ENCODE data around the gene MTF1. TPM values are rescaled to one million over a fixed set of nuclear protein-coding genes. Genes with fewer than 3 reads are reported as not detected.

MTF1 gene
- total RNA-seq, 2 donors from 2014 or later = 4.5 to 8.8 TPM

DNA sequence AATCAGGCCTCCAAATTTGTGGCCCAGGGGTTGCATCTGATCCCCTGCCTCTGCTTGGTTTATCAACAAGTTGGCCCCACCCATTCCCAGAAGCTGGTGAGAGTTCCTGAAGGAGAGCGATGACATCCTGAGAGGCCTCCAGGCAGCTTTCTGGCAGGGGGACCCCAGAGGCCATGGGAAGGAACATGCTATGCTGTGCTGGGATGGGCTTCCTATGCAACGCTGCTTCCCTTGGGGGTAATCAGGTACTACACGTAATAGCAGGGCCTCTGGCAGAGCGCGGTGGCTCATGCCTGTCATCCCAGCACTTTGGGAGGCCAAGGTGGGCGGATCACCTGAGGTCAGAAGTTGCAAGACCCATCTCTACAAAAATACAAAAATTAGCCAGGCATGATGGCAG is 8.4 kb upstream of the MTF1 start:
- WGBS = 86% methylated on average over 6 of the region's 6 CpGs

DNA sequence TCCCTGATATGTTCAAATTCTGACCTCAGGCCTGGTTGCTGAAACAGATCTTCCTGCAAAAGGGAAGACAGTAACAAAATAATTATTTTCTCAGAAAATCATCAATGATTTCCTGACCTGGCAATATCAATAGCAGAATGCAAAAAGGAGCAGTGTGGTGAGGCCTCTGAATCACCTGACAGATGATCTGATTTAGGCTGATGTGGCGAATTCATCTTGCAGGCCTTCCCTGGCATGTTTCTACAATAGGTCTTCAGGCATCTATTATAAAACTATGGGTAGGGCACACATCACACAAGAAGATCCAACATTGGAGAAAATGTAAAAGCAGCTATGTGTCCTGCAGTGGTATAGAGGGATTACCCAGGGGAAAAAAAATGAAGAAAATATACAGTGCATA is 7.1 kb upstream of the MTF1 start:
- DNase-seq (ENCODE audit: low spot score) = no peak
- intact Hi-C loops (cut with DNase I) = no loop called here
- WGBS = 100% methylated on average over 1 of the region's 1 CpG
- TF ChIP-seq, protein P1, sequence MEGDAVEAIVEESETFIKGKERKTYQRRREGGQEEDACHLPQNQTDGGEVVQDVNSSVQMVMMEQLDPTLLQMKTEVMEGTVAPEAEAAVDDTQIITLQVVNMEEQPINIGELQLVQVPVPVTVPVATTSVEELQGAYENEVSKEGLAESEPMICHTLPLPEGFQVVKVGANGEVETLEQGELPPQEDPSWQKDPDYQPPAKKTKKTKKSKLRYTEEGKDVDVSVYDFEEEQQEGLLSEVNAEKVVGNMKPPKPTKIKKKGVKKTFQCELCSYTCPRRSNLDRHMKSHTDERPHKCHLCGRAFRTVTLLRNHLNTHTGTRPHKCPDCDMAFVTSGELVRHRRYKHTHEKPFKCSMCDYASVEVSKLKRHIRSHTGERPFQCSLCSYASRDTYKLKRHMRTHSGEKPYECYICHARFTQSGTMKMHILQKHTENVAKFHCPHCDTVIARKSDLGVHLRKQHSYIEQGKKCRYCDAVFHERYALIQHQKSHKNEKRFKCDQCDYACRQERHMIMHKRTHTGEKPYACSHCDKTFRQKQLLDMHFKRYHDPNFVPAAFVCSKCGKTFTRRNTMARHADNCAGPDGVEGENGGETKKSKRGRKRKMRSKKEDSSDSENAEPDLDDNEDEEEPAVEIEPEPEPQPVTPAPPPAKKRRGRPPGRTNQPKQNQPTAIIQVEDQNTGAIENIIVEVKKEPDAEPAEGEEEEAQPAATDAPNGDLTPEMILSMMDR (IDR thresholded peaks at IDR 0.05) = no peak
- no peak for TF ChIP-seq POLR2A (IDR thresholded peaks at IDR 0.05)
- TF ChIP-seq POLR2AphosphoS5 (IDR thresholded peaks at IDR 0.05) = no peak
- H3K9me3 ChIP-seq = no peaks in the 10 kb centered on the region
- no peaks in the 10 kb centered on the region for H3K4me1 ChIP-seq (replicated peaks)
- no peak overlapping the region for H3K27ac ChIP-seq
- peaks cover 5% of the 10 kb centered on the region in 2 donors for H3K36me3 ChIP-seq
- H3K27me3 ChIP-seq (replicated peaks; ENCODE audit: insufficient read depth) = no peaks in the 10 kb centered on the region
- H3K4me3 ChIP-seq = no peak overlapping the region

More for the DNA sequence above, 8.4 kb upstream of the MTF1 start:
- DNase-seq (ENCODE audit: low spot score) = no peak
- intact Hi-C loops (cut with DNase I) = no loop called here
- peaks cover 5% of the 10 kb centered on the region in 2 donors for H3K36me3 ChIP-seq
- TF ChIP-seq POLR2AphosphoS5 (IDR thresholded peaks at IDR 0.05) = no peak
- no peak for TF ChIP-seq POLR2A (IDR thresholded peaks at IDR 0.05)
- TF ChIP-seq, protein P1 (IDR thresholded peaks at IDR 0.05) = no peak
- H3K4me3 ChIP-seq = no peak overlapping the region
- H3K9me3 ChIP-seq = no peaks in the 10 kb centered on the region
- no peaks in the 10 kb centered on the region for H3K27me3 ChIP-seq (replicated peaks; ENCODE audit: insufficient read depth)
- no peak overlapping the region for H3K27ac ChIP-seq
- no peaks in the 10 kb centered on the region for H3K4me1 ChIP-seq (replicated peaks)

DNA sequence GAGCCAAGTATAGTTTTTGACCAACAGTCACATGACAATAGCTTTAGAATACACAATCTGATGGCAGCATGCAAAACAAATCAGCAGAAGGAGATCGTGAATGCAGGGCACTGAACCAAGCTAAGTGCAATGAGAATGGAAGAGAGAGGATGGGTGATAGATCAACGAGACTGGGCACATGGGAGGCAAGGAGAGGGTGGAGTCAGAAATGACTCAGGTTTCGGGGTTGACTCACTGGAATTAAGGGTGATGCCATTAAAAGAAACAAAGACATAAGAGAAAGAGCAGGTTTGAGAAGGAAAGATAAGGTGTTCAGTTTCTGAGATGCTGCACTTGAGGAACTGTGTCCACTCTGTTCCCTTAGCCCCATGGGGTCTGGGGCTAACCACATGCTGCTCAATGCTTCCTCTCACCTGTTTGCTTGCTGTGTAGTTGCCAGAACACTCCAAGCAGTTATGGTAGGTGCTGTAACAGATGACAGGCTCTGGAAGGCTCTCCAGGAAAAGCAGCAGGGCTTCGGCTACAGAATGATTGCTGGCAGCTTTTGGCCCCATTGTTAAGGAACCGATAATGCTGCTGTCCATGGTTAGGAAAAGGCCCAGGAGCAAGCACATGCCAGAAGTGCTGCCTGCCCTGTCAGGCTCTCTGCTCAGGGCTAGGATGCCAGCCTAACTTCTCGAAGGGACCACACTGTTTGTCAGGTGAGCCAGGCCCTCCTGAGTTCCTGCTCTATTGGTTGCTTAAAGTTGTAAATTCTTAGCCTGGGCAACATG is 6.1 kb upstream of the MTF1 start:
- Histone ChIP-seq H3K4me1 (replicated peaks) (no peaks in the 10 kb centered on the region), H3K27me3 (replicated peaks; ENCODE audit: insufficient read depth) (no peaks in the 10 kb centered on the region), H3K9me3 (no peaks in the 10 kb centered on the region), H3K27ac (no peak overlapping the region), H3K4me3 (no peak overlapping the region), H3K36me3 (peaks cover 5% of the 10 kb centered on the region in 2 donors)
- WGBS = 87% methylated on average over 6 of the region's 6 CpGs
- DNase-seq (ENCODE audit: low spot score) = no peak
- intact Hi-C loops (cut with DNase I) = no loop called here
- TF ChIP-seq POLR2A (IDR thresholded peaks at IDR 0.05) (no peak), POLR2AphosphoS5 (IDR thresholded peaks at IDR 0.05) (no peak)
- TF ChIP-seq, protein P1 (IDR thresholded peaks at IDR 0.05) = no peak

DNA sequence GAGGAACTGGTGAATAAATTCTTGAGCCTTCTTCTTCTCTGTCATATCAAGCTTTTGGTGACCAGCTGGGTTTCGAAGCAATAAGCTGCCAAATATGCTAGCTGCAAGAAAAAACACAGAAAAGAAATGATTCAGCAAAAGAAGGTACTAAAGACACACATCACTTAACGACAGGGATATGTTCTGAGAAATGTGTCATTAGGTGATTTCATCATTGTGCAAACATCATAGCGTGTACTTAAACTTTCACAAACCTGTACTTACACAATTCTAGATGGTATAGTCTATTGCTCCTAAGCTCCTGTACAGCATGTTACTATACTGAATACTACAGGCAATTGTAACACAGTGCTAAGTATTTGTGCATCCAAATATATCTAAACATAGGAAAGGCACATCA is 2.9 kb upstream of the MTF1 start:
- TF ChIP-seq, protein P1 (IDR thresholded peaks at IDR 0.05) = no peak
- no peak for TF ChIP-seq POLR2A (IDR thresholded peaks at IDR 0.05)
- TF ChIP-seq POLR2AphosphoS5 (IDR thresholded peaks at IDR 0.05) = no peak
- DNase-seq (ENCODE audit: low spot score) = no peak
- H3K4me1 ChIP-seq (replicated peaks) = peaks cover 10% of the 10 kb centered on the region
- WGBS = 68% methylated on average over 3 of the region's 3 CpGs
- H3K9me3 ChIP-seq = no peaks in the 10 kb centered on the region
- intact Hi-C loops (cut with DNase I) = loop anchor here (5.0 kb wide), 1 partner anchor 170 kb away; the partner anchor contains the start of gene CDCA8
- no peaks in the 10 kb centered on the region for H3K27me3 ChIP-seq (replicated peaks; ENCODE audit: insufficient read depth)
- H3K27ac ChIP-seq = no peak overlapping the region
- H3K36me3 ChIP-seq = peaks cover under 1 to 5% of the 10 kb centered on the region in 2 donors
- H3K4me3 ChIP-seq = no peak overlapping the region

DNA sequence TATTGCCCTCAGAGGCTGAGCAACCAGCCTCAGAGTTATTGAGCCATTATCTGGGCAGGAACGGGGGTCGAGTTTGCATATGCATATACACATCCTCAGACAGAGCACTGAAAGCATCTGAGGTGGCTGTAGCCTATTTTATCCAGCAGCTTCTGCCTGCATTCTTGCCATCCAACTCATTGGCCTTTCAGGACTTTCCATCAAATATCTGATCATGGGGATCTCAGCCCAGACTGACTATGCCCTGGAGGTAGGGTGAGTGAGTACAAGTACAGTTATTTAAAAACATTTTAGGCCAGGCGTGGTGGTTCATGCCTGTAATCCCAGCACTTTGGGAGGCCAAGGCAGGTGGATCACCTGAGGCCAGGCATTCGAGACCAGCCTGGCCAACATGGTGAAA is 1.8 kb upstream of the MTF1 start:
- TF ChIP-seq, protein P1 (IDR thresholded peaks at IDR 0.05) = no peak
- TF ChIP-seq POLR2A (IDR thresholded peaks at IDR 0.05) (no peak), POLR2AphosphoS5 (IDR thresholded peaks at IDR 0.05) (no peak)
- H3K27me3 ChIP-seq (replicated peaks; ENCODE audit: insufficient read depth) = no peaks in the 10 kb centered on the region
- H3K4me3 ChIP-seq = no peak overlapping the region
- H3K4me1 ChIP-seq (replicated peaks) = peaks cover 10% of the 10 kb centered on the region
- peaks cover 0 to 5% of the 10 kb centered on the region in 2 donors for H3K36me3 ChIP-seq
- DNase-seq (ENCODE audit: low spot score) = no peak
- WGBS = 88% methylated on average over 4 of the region's 4 CpGs
- H3K9me3 ChIP-seq = no peaks in the 10 kb centered on the region
- H3K27ac ChIP-seq = no peak overlapping the region
- intact Hi-C loops (cut with DNase I) = loop anchor here (5.0 kb wide), 1 partner anchor 169 kb away; the partner anchor contains the start of gene CDCA8

Measured in prostate gland (tissue), 2 donors.